Parathyroid adenoma (tissue), 2 donors: ENCODE data around the gene NR1H3.

ENCODE experiments used
- H2AFZ ChIP-seq: fragments of 300-600 bp; sonication (generic); one replicate; pipeline ENCODE4 v1.7.0; 2017; ENCODE audit warnings: antibody characterized with exemption, mild to moderate bottlenecking
- H3K27ac ChIP-seq: fragments of 300-600 bp; sonication (generic); one replicate; pipeline ENCODE4 v1.7.0; 2017
- H3K27me3 ChIP-seq: fragments of 300-600 bp; sonication (generic); one replicate; pipeline ENCODE4 v1.7.0; 2017; ENCODE audit warnings: low read length; ENCODE audit not compliant: control insufficient read depth, insufficient read depth
- H3K36me3 ChIP-seq: fragments of 300-600 bp; sonication (generic); one replicate; pipeline ENCODE4 v1.7.0; 2017; ENCODE audit warnings: low read length; ENCODE audit not compliant: control insufficient read depth, insufficient read depth
- H3K4me1 ChIP-seq: fragments of 300-600 bp; sonication (generic); one replicate; pipeline ENCODE4 v1.7.0; 2017; ENCODE audit warnings: control low read depth
- H3K4me2 ChIP-seq: fragments of 300-600 bp; sonication (generic); one replicate; pipeline ENCODE4 v1.7.0; 2017; ENCODE audit warnings: low read length
- H3K4me3 ChIP-seq: fragments of 300-600 bp; sonication (generic); one replicate; pipeline ENCODE4 v1.7.0; 2017; ENCODE audit warnings: low read depth, low read length
- H3K79me2 ChIP-seq: fragments of 300-600 bp; sonication (generic); one replicate; pipeline ENCODE4 v1.7.0; 2017; ENCODE audit warnings: control low read depth
- H3K9ac ChIP-seq: fragments of 300-600 bp; sonication (generic); one replicate; pipeline ENCODE4 v1.7.0; 2017; ENCODE audit warnings: mild to moderate bottlenecking
- H3K9me3 ChIP-seq: fragments of 300-600 bp; sonication (generic); one replicate; pipeline ENCODE4 v1.7.0; 2017; ENCODE audit warnings: low read length; ENCODE audit not compliant: control insufficient read depth
- TF ChIP-seq, protein P1 (sequence below): fragments of 300-600 bp; sonication (generic); IDR thresholded peaks from one replicate; pipeline ENCODE4 v1.7.0; 2017; ENCODE audit warnings: antibody characterized with exemption, mild to moderate bottlenecking
- donor health status: primary hyperparathyroidism.

Gene NR1H3

DNA sequence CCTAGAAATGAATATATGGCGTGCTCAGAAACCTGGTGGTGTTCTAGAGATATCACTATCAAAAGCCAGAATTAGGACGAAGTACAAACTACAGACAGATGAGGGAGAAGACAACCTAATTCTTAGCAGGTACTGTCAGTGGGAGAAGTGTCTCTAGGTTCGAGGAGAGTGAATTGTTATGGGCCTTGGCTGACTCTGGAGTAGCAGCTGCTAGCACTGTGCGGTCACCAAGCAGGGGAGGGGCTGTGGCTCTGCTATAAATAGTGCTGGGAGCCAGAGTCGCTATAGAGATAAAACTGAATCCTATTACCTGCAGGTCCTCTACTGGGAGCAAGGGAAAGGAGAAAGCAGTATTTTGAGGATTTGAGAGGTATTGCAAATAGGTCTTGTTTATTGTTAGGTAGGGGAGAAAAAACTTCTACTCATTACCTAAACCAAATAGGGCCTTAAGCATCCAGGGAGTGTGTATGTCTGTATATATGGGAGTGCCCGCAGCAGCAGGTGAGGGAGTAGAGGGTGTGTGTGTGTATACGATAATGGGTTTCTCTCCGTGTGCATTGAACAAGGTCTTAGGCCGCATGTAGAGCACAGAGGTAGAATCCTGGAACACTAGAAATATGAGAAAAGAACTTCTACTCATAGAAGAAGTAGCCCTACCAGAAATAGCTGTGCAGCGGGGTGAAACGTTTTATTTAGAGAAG is 14.3 kb downstream of the NR1H3 start:
- H2AFZ ChIP-seq = no peak overlapping the region
- TF ChIP-seq, protein P1, sequence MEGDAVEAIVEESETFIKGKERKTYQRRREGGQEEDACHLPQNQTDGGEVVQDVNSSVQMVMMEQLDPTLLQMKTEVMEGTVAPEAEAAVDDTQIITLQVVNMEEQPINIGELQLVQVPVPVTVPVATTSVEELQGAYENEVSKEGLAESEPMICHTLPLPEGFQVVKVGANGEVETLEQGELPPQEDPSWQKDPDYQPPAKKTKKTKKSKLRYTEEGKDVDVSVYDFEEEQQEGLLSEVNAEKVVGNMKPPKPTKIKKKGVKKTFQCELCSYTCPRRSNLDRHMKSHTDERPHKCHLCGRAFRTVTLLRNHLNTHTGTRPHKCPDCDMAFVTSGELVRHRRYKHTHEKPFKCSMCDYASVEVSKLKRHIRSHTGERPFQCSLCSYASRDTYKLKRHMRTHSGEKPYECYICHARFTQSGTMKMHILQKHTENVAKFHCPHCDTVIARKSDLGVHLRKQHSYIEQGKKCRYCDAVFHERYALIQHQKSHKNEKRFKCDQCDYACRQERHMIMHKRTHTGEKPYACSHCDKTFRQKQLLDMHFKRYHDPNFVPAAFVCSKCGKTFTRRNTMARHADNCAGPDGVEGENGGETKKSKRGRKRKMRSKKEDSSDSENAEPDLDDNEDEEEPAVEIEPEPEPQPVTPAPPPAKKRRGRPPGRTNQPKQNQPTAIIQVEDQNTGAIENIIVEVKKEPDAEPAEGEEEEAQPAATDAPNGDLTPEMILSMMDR = no peak

DNA sequence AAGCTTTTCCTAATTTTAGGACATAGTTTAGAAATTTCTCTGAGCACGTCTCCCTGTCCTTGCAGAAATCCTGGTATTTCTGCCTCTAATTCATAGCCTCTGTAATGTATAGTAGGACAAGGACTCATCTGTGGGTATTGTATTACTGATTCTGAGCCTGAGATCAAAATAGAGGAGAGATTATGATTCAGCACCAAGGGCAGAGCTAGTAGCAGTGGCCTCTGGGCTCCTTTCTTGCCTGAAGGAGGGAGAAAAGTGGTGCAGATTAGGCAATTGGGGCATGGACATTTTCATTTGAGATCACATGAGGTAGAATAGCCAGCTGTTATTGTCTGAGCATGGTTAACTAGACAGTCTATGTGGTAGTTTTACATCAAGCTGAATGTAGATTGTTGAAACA is 14.9 kb downstream of the NR1H3 start:
- no peaks in the 10 kb centered on the region for H3K36me3 ChIP-seq
- H3K4me2 ChIP-seq = no peak overlapping the region
- TF ChIP-seq, protein P1 = no peak
- H3K4me3 ChIP-seq = no peak overlapping the region
- H3K9ac ChIP-seq = no peak overlapping the region
- H2AFZ ChIP-seq = no peak overlapping the region
- H3K27ac ChIP-seq = no peak overlapping the region
- no peaks in the 10 kb centered on the region for H3K27me3 ChIP-seq
- peaks cover 9% of the 10 kb centered on the region for H3K79me2 ChIP-seq
- H3K4me1 ChIP-seq = peaks cover 3% of the 10 kb centered on the region
- no peaks in the 10 kb centered on the region for H3K9me3 ChIP-seq

More for the DNA sequence above, 14.3 kb downstream of the NR1H3 start:
- Histone ChIP-seq H3K79me2 (peaks cover 9% of the 10 kb centered on the region), H3K4me2 (no peak overlapping the region), H3K27ac (no peak overlapping the region), H3K4me1 (peaks cover 3% of the 10 kb centered on the region), H3K9me3 (no peaks in the 10 kb centered on the region), H3K27me3 (no peaks in the 10 kb centered on the region), H3K4me3 (no peak overlapping the region), H3K9ac (no peak overlapping the region), H3K36me3 (no peaks in the 10 kb centered on the region)

- Histone ChIP-seq H3K4me2 (no peak overlapping the region), H3K27me3 (no peaks in the 10 kb centered on the region), H3K4me1 (peaks cover 3% of the 10 kb centered on the region), H3K9ac (no peak overlapping the region), H3K4me3 (no peak overlapping the region), H3K79me2 (peaks cover 9% of the 10 kb centered on the region), H3K9me3 (no peaks in the 10 kb centered on the region), H3K36me3 (no peaks in the 10 kb centered on the region), H3K27ac (no peak overlapping the region), H2AFZ (no peak overlapping the region)
- TF ChIP-seq, protein P1 = no peak
Observed at GRCh38 chr11:47274495-47275235, 16.9 kb downstream of the NR1H3 start.

DNA sequence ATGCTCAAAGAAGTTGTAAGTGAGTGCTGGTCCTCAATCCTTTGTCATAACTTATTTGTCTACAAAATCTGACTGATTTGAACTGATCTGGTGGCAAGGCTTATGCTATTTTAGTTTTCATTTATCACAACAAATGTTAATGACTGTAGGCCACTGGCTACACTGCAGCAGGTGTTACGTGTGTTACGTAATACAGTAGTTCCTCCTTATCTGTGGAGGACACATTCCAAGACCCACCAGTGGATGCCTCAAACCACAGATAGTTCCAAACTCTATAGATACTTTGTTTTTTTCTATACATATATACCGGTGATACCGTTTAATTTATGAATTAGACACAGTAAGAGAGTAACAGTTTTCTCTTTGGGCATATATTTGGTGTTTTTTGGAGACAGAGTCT is 19.1 kb downstream of the NR1H3 start:
- TF ChIP-seq, protein P1 = no peak
- peaks cover 9% of the 10 kb centered on the region for H3K79me2 ChIP-seq
- no peaks in the 10 kb centered on the region for H3K4me1 ChIP-seq
- no peaks in the 10 kb centered on the region for H3K36me3 ChIP-seq
- H3K27ac ChIP-seq = no peak overlapping the region
- no peak overlapping the region for H2AFZ ChIP-seq
- H3K4me2 ChIP-seq = no peak overlapping the region
- H3K4me3 ChIP-seq = no peak overlapping the region
- no peak overlapping the region for H3K9ac ChIP-seq
- no peaks in the 10 kb centered on the region for H3K9me3 ChIP-seq
- H3K27me3 ChIP-seq = no peaks in the 10 kb centered on the region
